Stimulated activated CD4-positive, alpha-beta T cell treated with anti-CD3 and anti-CD28 coated beads, Interleukin-2, amount 100 ng/mL, for 24 hours (primary cell): Measurements from ENCODE around the gene PLCH1.

Experiments used
- DNase-seq, 2 donors: peaks; one replicate each; pipeline ENCODE4 v3.0.0-alpha.2; 2020

Gene PLCH1

DNA sequence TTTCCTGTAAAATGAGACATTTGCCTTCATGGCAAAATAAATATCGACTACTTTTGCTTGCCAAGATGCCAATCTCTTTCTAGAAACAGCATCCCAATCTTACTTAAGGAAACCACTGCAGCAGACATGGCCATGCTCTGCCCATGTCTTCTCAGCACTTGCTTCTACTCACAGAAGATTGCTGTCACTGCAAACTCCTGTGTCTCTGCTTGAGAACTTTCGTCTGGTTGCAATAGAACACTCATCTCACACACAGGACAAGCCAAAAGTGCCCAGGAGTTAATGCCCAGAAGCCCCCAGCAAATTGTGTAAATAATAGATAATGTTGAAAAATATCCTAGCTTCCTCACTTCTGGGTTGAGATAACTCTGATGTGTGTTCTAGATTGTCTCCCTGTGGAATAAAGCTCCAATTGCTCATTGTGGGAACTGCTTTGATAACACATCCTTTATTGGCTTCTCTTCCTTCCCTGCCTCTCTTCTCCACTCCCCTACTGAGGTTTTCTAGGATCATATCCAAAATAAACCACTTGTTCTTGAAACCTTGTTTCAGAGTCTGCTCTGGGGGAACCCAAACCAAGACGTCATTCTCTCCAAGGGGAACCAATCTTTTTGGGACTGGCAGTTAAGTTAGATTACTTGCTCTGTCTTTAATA, 295.1 kb downstream of the PLCH1 start:
- no peak for DNase-seq

DNA sequence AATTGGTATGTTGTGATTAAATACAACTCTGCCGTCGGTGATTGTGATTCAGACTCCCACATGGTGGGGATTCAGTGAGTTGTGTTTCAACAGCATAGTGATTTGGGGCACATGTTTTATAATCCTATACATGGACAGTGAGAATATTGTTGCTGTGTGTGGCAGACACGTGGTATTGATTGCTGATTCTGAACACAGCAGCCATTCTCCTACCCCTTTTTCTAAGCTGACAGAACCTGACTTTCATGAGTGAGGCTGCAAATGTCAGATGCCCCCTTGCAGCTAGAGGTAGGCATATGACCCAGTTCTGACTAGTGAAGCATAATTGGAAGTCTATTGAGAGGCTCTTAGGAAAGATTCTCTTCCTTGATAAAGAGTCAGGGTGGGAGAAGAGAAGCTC, 296.3 kb downstream of the PLCH1 start:
- no peak for DNase-seq

- no peak for DNase-seq
Measured at GRCh38 chr3:155446366-155446765, 298.5 kb downstream of the PLCH1 start.

DNA sequence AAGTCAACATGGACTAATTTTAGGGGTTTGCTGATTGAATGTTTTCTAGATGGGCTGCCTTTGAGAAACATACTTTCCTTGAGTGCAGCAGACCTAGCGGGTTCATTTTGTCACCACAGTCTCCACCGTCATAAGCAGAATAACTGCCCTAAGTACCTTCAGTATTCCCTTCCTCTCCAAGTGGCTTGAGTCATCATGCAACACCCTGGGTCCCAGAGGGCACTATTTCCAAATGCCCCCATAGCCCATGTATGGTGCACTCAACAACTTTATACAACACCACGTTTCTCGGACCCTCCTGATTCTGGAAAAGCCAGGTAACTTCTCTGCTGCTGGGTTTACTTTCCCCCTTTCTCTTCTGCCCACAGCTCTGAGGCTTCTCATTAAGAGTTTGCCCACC, 300.1 kb downstream of the PLCH1 start:
- no peak for DNase-seq

- no peak for DNase-seq
Measured at GRCh38 chr3:155443815-155444214, 301.1 kb downstream of the PLCH1 start.

GRCh38 chr3:155442072-155442471, 302.8 kb downstream of the PLCH1 start:
- DNase-seq = no peak

GRCh38 chr3:155441506-155441905, 303.4 kb downstream of the PLCH1 start:
- no peak for DNase-seq

GRCh38 chr3:155441026-155441425, 303.8 kb downstream of the PLCH1 start:
- no peak for DNase-seq

DNA sequence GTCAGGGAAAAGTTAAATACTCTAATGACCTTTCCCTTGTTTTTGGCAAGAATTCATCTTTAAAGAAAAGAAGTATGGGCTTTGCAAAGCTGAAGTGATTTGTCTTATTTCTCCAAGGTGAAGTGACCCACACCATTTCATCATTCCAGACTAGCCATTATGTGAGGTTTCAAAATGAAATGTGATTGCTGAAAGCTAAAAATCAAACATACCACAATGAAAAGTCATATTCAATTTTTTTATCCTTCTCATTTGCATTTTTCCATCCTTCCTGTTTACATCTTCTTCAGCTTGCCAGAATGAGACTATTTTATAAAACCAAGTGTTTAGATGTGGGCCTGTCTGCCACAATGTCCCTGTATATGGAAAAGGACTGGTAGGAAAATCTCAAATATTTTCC, 309.1 kb downstream of the PLCH1 start:
- no peak for DNase-seq

- no peak for DNase-seq
Measured at GRCh38 chr3:155431856-155432570, 312.9 kb downstream of the PLCH1 start.

DNA sequence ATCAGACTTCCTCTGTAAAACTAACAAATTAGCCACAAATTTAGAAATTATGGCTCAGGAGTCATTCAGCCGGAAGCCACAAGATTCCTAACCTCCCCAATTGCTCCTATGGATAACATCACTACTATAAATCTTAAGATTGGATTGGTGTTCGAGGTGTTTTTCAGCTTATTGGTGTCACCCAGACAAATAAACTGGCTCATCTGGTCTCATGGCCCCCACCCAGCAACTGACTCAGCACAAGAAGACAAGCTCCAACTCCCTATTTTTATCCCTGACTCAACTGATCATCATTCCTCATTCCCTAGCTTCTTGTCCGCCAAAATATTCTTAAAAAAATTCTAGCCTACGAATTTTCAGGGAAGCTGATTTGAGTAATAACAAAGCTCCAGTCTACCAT, 316.3 kb downstream of the PLCH1 start:
- no peak for DNase-seq

- no peak for DNase-seq
Measured at GRCh38 chr3:155426524-155427230, 318.2 kb downstream of the PLCH1 start.

GRCh38 chr3:155425396-155425795, 319.5 kb downstream of the PLCH1 start:
- no peak for DNase-seq

DNA sequence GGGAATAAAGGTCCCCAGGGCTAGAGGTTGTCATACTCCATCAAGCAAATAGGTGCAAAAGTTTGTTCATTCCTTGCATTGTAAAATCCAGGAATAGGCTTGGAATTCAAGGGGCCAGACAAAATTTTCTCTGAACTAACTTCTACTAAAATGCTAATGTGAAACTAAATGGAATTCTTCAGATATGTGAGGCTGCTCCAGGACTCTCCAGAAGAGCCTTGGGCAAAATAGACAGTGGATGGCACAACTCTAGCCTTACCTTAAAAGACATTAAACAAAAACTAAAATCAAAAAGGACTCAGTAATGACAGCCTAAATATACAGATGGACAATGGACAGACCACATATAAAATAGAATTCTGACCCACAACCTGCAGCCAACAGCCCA, 320.6 kb downstream of the PLCH1 start:
- DNase-seq = no peak

- DNase-seq = no peak
Measured at GRCh38 chr3:155423526-155424322, 321.1 kb downstream of the PLCH1 start.

DNA sequence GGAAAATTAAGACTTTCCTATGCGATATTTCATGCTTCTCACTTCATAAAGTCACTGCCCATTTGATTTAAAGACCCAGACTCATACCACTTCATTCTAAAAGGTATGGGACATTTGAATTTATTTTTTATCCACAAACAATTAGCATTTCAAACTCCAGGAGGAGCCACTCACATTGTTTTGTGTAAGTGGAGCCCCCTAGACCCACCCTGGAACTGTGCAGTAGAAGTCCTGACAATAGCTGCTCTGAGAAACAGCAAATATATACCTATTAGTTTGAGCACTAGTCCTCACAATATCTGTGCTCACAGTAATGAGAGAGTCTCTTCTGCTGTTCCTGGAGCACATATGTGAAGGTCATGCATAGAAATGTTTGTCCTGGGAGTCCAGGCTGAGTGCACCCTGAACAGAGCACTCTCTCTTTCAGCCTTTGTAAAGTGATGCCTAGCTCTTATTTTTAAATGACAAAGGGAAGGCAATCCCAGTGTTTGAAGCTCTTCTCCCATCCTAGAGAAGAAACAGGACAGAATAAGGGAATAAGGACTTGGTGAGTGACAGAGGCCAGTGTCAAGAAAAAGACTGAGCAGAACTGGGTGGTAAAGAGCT, 323.9 kb downstream of the PLCH1 start:
- DNase-seq = no peak

GRCh38 chr3:155420406-155420805, 324.5 kb downstream of the PLCH1 start:
- no peak for DNase-seq

GRCh38 chr3:155418407-155418806, 326.5 kb downstream of the PLCH1 start:
- DNase-seq = no peak

GRCh38 chr3:155417119-155417517, 327.8 kb downstream of the PLCH1 start:
- DNase-seq = no peak

GRCh38 chr3:155416500-155417118, 328.3 kb downstream of the PLCH1 start:
- no peak for DNase-seq

DNA sequence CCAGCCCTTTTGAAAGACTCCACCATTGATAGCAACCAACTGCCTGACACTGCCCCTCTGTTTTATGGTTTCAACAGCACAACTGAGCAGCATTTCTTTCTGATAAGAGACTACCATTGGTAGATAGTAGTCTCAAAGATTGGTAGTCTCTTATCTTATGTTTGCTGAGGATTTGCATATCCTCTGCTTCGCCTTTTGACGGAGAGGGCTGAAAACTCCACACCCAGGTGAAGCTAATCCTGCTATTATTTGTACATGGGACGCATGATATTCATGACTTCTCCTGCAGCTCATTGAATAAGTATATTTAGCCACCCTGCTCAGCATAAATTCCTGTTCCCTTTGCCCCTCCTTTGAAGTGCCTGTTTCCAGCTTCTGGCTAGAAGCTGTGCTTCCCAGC, 332.0 kb downstream of the PLCH1 start:
- DNase-seq = no peak

- DNase-seq = no peak
Measured at GRCh38 chr3:155411500-155412223, 333.2 kb downstream of the PLCH1 start.
